HAP-1 (cell line): Measurements from ENCODE around the gene PDPN.
A peak's percentile ranks its signal among the peaks of the same experiment; 100 is the strongest.

Experiments
- DNase-seq, 2 experiments: peaks; one replicate each; pipeline ENCODE4 v3.0.0-alpha.2; 2016 to 2020; ENCODE audit warnings: low spot score in 2 of 2
- H3K27me3 ChIP-seq: fragments of 250-450 bp; sonication (Bioruptor Pico); 2 replicates; pipeline ENCODE4 v1.5.1; 2020; ENCODE audit warnings: low read depth, mild to moderate bottlenecking, moderate library complexity
- H3K36me3 ChIP-seq: fragments of 250-450 bp; sonication (Bioruptor Pico); replicated peaks from 2 replicates; pipeline ENCODE4 v1.5.1; 2020; ENCODE audit warnings: mild to moderate bottlenecking
- H3K4me1 ChIP-seq: fragments of 250-450 bp; sonication (Bioruptor Pico); 2 replicates; pipeline ENCODE4 v1.5.1; 2020; ENCODE audit warnings: mild to moderate bottlenecking
- H3K4me3 ChIP-seq: fragments of 250-450 bp; sonication (Bioruptor Pico); 2 replicates; pipeline ENCODE4 v1.5.1; 2020; ENCODE audit warnings: mild to moderate bottlenecking, moderate library complexity
- H3K9me3 ChIP-seq: fragments of 250-450 bp; sonication (Bioruptor Pico); 2 replicates; pipeline ENCODE4 v1.5.1; 2020; ENCODE audit warnings: mild to moderate bottlenecking, moderate library complexity
- in situ Hi-C: fragments of 300-500 bp; cut with MboI; formaldehyde crosslinking; loops from 3 replicates; pipeline ENCODE4 v1.14.3; 2020; ENCODE audit warnings: low sequenced_read_pairs, inconsistent platforms, mixed read lengths

PDPN gene

DNA sequence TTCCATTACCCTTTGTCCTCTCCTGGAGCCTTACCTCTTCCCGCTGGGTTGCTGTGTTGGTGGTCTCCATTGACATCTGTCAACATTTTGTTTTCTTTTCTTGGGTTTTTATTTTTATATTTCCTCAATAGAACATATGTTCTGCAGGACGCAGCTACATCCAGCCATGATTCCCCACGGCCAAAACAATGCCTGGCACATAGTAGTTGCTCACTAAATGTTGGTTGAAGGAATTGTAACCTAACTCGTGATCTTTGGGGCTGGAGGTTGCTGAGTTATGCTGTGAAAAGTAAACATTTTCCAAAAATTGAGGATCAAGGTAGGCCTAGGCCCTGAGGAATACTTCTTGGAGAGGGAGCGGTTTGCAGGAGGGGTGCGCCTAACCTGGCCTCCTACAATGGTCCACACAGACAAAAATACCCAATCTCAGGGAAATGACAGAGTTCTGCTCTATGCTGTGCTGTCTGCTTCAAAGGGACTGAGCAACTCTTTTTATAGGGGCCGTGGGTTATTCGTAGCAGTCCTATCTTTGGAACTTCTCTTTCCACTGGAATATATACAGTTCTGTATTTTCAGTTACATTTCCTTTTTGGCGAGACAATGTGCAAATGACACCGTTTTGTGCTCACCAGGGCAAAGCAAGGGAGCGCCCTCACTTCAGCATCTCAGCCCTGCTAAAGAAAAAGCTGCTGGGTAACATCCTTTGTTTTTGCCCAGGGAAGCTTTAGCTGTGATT lies 1.4 kb downstream of the PDPN start:
- in situ Hi-C loops, result no loop called here
- no peak for DNase-seq
- Histone ChIP-seq H3K27me3 (no peaks in the 10 kb centered on the region), H3K9me3 (no peaks in the 10 kb centered on the region), H3K4me1 (peaks cover 43% of the 10 kb centered on the region), H3K4me3 (peak overlapping the region; percentile 76), H3K36me3 (peaks cover 9% of the 10 kb centered on the region)

DNA sequence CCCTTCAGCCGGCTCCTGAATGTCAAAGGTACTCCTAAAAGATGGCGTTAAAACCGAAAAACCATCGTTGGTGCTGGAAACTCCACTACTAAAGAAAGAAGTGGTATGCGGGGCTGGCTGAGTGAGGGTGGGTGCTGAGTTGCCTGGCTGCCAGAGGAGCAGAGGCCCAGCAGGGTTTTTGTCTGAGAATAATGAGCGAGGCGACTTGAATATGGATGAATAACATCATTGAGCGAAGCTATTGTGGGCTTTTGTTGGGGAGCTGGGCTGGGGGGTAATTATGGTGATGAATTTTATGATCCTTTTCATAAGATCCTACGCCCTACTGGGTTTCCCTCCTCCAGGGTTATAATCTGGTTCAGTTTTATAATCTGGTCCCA lies 2.0 kb downstream of the PDPN start:
- peak; percentile 91 to 96 for DNase-seq
- H3K36me3 ChIP-seq, result peaks cover 10% of the 10 kb centered on the region
- no peaks in the 10 kb centered on the region for H3K9me3 ChIP-seq
- in situ Hi-C loops, result no loop called here
- peak overlapping the region; percentile 76 for H3K4me3 ChIP-seq
- peaks cover 43% of the 10 kb centered on the region for H3K4me1 ChIP-seq
- no peaks in the 10 kb centered on the region for H3K27me3 ChIP-seq

DNA sequence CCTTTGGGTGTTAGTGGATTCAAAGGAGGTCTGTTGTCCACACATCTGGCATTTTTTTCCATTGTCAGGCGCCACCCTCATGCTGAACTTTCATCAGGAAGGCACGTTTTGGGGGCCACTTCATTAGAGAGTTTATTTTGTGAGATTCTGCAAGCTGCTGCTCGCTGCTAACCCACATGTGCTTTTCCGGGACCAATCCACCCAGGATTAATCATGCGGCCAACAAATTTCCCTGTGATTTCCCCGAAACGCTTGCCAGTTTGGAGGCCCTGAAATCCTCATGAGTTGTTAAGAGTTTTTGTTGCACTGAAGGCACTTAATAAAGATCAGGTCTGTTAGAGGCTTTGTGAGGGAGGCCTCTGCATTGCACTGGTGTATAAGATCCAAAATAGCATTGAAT lies 2.4 kb downstream of the PDPN start:
- H3K27me3 ChIP-seq, result no peaks in the 10 kb centered on the region
- in situ Hi-C loops, result no loop called here

DNA sequence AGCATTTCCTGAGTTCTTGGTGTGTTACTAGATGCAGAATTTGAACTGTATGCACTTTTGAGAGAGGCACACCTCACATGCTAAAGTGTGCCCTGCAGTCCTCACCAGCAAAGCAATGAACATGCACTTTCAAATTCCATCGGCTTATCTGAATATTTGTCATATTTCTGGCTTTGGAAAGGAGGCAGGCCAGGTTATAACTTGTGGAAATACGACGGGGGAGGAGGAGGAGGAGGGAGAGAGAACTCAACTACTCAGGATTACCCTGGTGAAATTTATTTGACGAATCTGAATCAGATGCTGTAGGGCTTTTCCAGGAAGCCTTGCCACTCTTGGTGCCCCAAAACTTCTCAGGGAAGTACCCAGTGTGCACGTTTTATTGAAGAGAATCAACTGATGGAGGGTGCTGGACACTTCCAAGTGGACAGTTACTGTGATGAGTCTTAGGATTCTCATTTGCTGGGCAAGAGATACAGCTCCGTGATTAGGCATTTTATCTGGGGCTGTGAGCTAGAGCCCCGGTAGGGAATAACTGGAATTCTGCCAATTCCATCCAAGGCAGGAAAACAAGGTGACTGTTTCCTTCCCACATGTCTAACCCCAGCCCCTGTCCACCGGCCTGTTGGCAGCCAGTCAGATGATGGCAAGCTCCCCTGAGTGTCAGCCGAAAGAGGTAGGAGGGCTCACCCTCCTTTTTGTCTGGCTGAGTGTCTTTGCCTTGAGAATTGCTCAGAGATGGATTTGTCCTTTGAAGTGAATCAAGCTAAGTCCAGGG lies 3.8 kb downstream of the PDPN start:
- H3K4me3 ChIP-seq, result no peak overlapping the region
- H3K4me1 ChIP-seq, result peaks cover 37% of the 10 kb centered on the region
- H3K36me3 ChIP-seq, result peaks cover 23% of the 10 kb centered on the region
- DNase-seq, result no peak
- no peaks in the 10 kb centered on the region for H3K9me3 ChIP-seq
- H3K27me3 ChIP-seq, result no peaks in the 10 kb centered on the region
- in situ Hi-C loops, result no loop called here

More for the DNA sequence above, 2.4 kb downstream of the PDPN start:
- H3K9me3 ChIP-seq, result no peaks in the 10 kb centered on the region
- H3K4me1 ChIP-seq, result peaks cover 43% of the 10 kb centered on the region
- H3K4me3 ChIP-seq, result peak overlapping the region; percentile 12
- DNase-seq, result no peak
- peaks cover 10% of the 10 kb centered on the region for H3K36me3 ChIP-seq

DNA sequence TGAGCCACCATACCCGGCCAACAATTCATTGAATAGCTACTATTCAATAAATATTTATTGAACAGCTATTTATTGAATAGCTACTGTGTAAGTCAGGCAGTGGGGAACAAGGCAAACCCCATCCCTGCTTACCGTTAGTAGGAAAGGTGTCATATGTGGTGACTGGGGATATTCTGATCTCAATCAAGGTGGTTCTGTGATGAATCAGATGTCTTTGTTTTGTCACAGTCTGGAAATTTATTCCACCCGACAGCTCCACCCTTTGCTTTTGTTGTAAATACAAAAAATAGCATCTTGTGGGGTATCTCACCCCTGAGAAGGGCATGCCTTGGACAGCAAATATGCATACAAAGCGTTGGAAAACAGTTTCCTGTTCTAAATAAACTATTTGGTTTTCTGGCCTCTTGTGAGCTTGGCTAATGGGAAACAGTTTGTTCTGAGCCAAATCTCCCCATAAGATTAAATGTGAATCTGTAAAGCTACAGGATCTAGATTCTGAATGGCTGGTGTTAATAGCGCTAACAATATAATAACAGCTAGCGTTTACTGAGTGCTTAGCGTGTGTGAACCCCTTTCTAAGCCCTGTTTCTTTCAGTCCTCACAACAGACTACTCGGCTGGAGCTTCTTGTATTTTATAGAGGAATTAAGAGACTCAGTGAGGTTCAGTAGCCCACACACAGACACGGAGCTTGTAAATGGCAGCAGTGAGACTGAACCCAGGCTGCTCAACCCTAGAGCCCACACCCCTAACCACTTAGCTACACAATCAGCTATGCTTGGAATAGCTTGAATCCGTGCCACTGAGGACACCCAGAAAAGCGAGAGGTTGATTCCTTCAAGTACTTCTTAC lies 5.5 kb downstream of the PDPN start:
- peaks cover 32% of the 10 kb centered on the region for H3K36me3 ChIP-seq
- no peaks in the 10 kb centered on the region for H3K27me3 ChIP-seq
- in situ Hi-C loops, result no loop called here
- H3K9me3 ChIP-seq, result no peaks in the 10 kb centered on the region
- DNase-seq, result no peak
- peaks cover 28% of the 10 kb centered on the region for H3K4me1 ChIP-seq
- no peak overlapping the region for H3K4me3 ChIP-seq

DNA sequence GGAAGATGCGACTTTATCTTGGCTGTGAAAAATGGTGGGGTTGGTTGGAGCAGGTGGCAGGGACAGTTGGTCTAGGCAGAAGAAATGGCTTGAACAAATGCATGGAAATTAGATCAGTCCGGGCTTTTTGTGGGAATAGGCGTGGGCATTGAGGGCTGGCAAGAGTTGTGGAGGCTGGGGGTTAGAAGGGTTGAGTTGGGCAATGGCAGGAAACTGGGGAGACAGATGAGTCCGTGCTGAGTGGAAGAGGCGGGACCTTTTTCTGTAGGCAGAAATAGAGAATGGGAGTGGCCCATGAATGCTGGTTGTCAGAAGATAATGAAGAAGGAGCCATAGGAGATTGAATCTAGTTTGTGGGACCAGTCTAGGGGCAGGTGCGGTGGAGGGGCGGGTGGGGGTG lies 6.9 kb downstream of the PDPN start:
- H3K4me3 ChIP-seq, result no peak overlapping the region
- H3K27me3 ChIP-seq, result no peaks in the 10 kb centered on the region
- no peaks in the 10 kb centered on the region for H3K9me3 ChIP-seq
- DNase-seq, result no peak
- peaks cover 21% of the 10 kb centered on the region for H3K4me1 ChIP-seq
- peaks cover 32% of the 10 kb centered on the region for H3K36me3 ChIP-seq
- in situ Hi-C loops, result no loop called here

DNA sequence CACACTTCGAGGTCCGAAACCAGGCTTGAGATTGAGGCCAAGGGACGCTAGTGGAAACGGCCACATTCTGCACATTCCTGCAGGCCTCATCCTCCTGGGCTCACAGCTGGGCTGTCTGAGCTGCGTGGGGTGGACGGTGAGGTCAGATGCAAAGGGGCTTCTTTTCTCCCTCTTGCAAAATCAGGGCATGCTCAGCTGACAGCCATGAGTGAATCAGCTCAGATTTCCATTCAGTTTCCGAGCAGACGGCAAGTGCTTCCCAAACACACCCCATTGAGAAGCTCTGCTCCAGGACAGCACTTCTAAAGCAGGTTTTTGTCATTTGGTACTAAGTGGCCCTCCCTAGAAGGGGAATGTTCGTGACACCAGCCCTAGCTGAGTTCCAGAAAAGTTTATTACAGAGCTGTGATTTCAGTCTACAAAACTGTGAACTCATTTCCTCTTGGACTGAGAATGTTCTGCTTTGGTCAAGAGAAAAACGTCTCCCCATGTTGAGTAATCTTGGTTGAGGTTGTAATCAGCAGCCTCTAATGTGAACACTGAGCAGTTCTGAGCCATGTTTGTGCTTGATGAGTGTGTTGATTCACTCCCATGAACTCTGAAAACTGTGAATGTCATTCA lies 10.0 kb downstream of the PDPN start:
- in situ Hi-C loops, result no loop called here
- peaks cover 6% of the 10 kb centered on the region for H3K4me1 ChIP-seq
- no peak overlapping the region for H3K4me3 ChIP-seq
- no peaks in the 10 kb centered on the region for H3K27me3 ChIP-seq
- DNase-seq, result no peak
- H3K9me3 ChIP-seq, result no peaks in the 10 kb centered on the region
- H3K36me3 ChIP-seq, result peaks cover 34% of the 10 kb centered on the region

DNA sequence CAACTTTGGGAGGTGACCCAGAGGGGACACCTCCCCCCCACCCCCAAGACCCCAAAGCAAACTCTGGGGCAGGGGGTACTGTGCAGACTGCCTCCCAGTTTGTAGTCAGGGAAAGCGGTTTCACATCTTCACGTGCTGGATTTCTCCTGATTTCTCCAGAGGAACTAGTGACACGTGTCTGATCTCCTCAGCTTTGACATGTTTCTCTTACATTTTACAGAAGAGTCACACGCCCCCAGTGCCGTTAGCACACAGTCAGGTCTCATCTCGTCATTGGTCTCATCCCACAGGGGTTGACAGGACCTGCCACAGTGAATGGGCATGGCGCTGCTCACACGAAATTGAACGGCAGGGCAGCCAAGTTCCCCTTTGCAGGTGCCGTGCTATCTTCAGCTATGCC lies 11.8 kb downstream of the PDPN start:
- no peak overlapping the region for H3K4me3 ChIP-seq
- no peaks in the 10 kb centered on the region for H3K27me3 ChIP-seq
- no peaks in the 10 kb centered on the region for H3K9me3 ChIP-seq
- H3K4me1 ChIP-seq, result no peaks in the 10 kb centered on the region
- DNase-seq, result no peak
- in situ Hi-C loops, result no loop called here
- peaks cover 29% of the 10 kb centered on the region for H3K36me3 ChIP-seq

DNA sequence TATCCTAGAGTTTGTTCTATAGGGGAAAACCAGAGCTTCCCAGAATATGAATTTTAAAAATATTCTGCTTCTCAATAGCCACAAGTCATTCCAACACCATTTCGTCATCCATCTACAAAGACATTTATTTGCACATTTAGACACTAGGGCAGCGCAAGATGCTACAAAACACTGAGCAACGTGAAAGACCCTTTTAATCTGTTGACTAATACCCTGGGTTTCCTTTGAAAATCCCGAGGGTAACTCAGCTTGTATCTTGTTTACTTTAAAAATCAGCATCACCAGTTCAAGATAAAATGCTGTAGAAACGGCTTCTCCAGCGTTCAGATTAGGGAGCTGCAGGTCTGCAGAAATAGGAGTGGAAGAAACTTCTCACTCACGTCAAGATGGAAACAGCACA lies 13.5 kb downstream of the PDPN start:
- Histone ChIP-seq H3K4me1 (no peaks in the 10 kb centered on the region), H3K27me3 (no peaks in the 10 kb centered on the region), H3K4me3 (no peak overlapping the region), H3K36me3 (peaks cover 21% of the 10 kb centered on the region), H3K9me3 (no peaks in the 10 kb centered on the region)
- DNase-seq, result no peak
- in situ Hi-C loops, result no loop called here

DNA sequence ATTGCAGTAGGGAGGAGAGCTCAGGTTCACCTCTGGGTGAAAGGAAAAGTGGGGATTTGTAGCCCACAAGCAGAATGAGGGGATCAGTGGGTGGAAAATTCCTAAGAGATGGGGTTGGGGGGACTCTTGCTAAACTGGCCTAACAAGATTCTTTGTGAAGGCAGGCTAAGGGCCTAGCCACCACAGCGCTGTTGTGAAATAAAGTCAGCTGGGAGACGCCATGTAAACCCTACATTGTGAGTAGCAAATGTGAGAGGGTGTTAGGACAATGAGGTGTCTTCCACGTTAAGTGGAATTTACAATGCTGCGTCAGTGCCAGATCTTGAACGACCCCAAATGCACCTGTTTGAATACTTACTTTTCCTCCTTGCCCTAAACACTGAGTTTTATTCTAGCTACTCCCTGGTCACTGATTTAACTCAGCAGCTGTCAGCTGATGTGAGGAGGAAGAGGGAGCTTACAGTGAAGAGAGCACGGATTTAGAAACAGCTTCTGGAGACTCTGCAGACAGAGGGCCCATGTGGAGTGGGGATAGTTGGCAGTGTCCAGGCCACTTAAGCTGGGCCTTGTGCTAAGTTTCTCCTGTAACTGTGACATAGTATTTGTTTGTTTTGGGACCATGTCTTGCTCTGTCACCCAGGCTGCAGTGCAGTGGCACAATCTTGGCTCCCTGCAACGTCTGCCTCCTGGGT lies 17.3 kb downstream of the PDPN start:
- in situ Hi-C loops, result no loop called here

DNA sequence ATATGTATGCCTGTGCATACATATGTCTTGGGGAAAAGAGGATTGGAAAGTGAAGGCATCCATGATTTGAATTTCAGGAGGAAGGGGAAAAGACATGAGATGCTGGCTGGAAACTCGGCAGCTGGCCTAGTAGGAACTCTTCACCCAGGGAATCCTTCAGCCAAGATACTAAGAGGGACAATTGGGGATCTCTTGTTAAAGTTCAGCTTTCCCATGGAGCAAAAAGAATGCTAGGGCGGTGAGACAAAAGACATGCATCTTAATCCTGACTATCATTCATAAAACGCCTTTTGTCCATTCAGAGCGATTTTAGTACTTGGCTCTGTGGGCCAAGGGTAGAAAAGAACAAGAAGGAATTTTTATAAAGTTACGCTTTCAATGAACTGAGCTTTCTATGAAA lies 20.5 kb downstream of the PDPN start:
- peaks cover 25% of the 10 kb centered on the region for H3K4me1 ChIP-seq
- peak; percentile 66 to 95 for DNase-seq
- H3K27me3 ChIP-seq, result no peaks in the 10 kb centered on the region
- H3K9me3 ChIP-seq, result no peaks in the 10 kb centered on the region
- no peak overlapping the region for H3K4me3 ChIP-seq
- H3K36me3 ChIP-seq, result peaks cover 26% of the 10 kb centered on the region
- in situ Hi-C loops, result no loop called here

More for the DNA sequence above, 17.3 kb downstream of the PDPN start:
- Histone ChIP-seq H3K4me1 (peaks cover 25% of the 10 kb centered on the region), H3K4me3 (no peak overlapping the region), H3K36me3 (peaks cover 11% of the 10 kb centered on the region), H3K27me3 (no peaks in the 10 kb centered on the region), H3K9me3 (no peaks in the 10 kb centered on the region)
- no peak for DNase-seq

DNA sequence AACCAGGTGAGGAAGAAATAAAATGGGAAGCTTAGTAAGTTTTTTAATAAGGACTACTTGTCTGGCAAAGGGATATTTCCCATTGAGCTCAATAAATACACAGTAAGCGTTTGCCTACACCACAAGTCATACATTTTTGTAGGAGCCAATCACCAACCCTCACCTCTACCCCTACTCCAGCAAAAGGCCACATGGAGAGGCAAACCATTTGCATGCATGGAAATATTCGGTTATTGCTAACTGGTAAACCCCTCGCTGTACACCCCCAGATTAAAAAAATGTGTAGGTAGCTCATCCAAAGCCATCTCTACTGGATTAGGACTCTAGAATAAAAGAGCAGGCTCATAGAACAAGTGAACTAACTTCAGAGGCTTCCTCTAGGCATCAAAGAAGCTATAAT lies 21.1 kb downstream of the PDPN start:
- no peak for DNase-seq
- in situ Hi-C loops, result no loop called here
- Histone ChIP-seq H3K9me3 (no peaks in the 10 kb centered on the region), H3K4me1 (peaks cover 25% of the 10 kb centered on the region), H3K36me3 (peaks cover 30% of the 10 kb centered on the region), H3K4me3 (no peak overlapping the region), H3K27me3 (no peaks in the 10 kb centered on the region)

DNA sequence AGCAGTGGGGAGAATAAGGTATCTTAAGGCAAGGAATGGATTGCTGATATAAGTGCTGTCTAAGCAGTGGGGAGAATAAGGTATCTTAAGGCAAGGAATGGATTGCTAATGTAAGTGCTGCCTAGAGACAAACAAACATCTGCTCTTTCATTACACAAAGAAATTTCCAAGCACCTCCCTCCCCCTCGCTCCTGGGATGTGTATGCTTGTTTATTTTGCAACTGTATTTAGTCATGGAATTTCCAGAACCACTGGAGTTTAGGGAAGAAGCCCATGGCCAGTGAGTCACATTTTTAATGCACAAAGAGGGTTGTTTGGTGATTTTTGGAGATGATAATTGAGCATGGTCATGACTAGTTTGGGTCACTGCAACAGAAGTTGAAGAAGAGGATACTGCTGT lies 21.5 kb downstream of the PDPN start:
- Histone ChIP-seq H3K4me3 (no peak overlapping the region), H3K4me1 (peaks cover 25% of the 10 kb centered on the region), H3K9me3 (no peaks in the 10 kb centered on the region), H3K27me3 (no peaks in the 10 kb centered on the region), H3K36me3 (peaks cover 33% of the 10 kb centered on the region)
- DNase-seq, result no peak
- in situ Hi-C loops, result no loop called here
